Measurements from ENCODE around the gene PDCD5. TPM values are rescaled to one million over a fixed set of nuclear protein-coding genes. Genes with fewer than 3 reads are reported as not detected.

Gene PDCD5
- total and polyA plus RNA-seq, 2 of the 4 experiments (the other 2 are of a cell fraction) = 30.6 to 74.1 TPM

DNA sequence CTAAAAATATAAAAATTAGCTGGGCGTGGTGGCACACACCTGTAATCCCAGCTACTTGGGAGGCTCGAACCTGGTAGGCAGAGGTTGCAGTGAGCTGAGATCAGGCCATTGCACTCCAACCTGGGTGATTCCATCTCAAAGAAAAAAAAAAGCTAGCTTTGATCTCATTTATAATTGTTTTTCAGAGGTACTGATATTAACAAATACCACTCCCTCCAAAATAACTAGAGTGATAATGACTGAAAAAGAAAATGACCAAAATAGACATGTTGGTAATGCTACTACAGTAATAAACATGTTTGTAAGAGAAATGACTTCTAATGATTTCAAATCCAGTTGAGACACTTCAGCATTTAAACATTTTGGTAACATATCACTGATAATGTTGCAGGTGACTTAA lies 13.0 kb downstream of the PDCD5 start:
- dilution Hi-C loops (cut with HindIII; ENCODE audit: low sequenced_read_pairs, unreplicated experiment) = no loop called here

More for the DNA sequence above, 13.0 kb downstream of the PDCD5 start:
- H3K4me2 ChIP-seq (ENCODE audit: low read depth, low read length) = no peak overlapping the region
- H4K20me1 ChIP-seq (ENCODE audit: insufficient read depth, low read length) = 0 out of 2 replicates have a peak, but pooled peaks cover 4% of the 10 kb centered on the region
- H3K56ac ChIP-seq (ENCODE audit: extremely low read depth, insufficient read depth, low read length) = no peak overlapping the region
- WGBS, 2 experiments (ENCODE audit: extremely low coverage in 2 of 2, insufficient read length in 1 of 2) = no CpG with 5 or more reads among the region's 2 CpGs
- TF ChIP-seq CTCF (conservative IDR thresholded peaks at IDR 0.05; ENCODE audit: low read depth, low read length) = no peak
- no peak for TF ChIP-seq CHD1 (IDR thresholded peaks at IDR 0.05; ENCODE audit: low read depth, low read length)
- no peak for TF ChIP-seq CEBPB (IDR thresholded peaks at IDR 0.05; ENCODE audit: low read depth, low read length)
- TF ChIP-seq NFE2L2 (IDR thresholded peaks at IDR 0.05; ENCODE audit: low read depth, low read length) = no peak
- TF ChIP-seq USF2 (IDR thresholded peaks at IDR 0.05; ENCODE audit: low read depth, low read length) = no peak
- no peak for TF ChIP-seq POLR2A (IDR thresholded peaks at IDR 0.05; ENCODE audit: low read depth, low read length)
- TF ChIP-seq RCOR1 (IDR thresholded peaks at IDR 0.05; ENCODE audit: insufficient replicate concordance, low read length) = no peak
- no peak for TF ChIP-seq BHLHE40 (IDR thresholded peaks at IDR 0.05; ENCODE audit: low read depth, low read length)
- TF ChIP-seq, protein P1, sequence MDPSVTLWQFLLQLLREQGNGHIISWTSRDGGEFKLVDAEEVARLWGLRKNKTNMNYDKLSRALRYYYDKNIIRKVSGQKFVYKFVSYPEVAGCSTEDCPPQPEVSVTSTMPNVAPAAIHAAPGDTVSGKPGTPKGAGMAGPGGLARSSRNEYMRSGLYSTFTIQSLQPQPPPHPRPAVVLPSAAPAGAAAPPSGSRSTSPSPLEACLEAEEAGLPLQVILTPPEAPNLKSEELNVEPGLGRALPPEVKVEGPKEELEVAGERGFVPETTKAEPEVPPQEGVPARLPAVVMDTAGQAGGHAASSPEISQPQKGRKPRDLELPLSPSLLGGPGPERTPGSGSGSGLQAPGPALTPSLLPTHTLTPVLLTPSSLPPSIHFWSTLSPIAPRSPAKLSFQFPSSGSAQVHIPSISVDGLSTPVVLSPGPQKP (IDR thresholded peaks at IDR 0.05; ENCODE audit: borderline replicate concordance, low read depth, low read length) = no peak
- TF ChIP-seq FOS (IDR thresholded peaks at IDR 0.05; ENCODE audit: low read depth, low read length) = no peak
- TF ChIP-seq MAFK (IDR thresholded peaks at IDR 0.05; ENCODE audit: low read depth, low read length) = no peak
- no peak for TF ChIP-seq RAD21 (IDR thresholded peaks at IDR 0.05; ENCODE audit: low read length)
- TF ChIP-seq MXI1 (IDR thresholded peaks at IDR 0.05; ENCODE audit: borderline replicate concordance, low read depth, low read length) = no peak
- H2BK15ac ChIP-seq (ENCODE audit: low read depth, low read length) = no peak overlapping the region
- H3K9ac ChIP-seq (ENCODE audit: low read depth, low read length) = no peak overlapping the region
- intact Hi-C loops (cut with micrococcal nuclease) = no loop called here
- H4K8ac ChIP-seq (ENCODE audit: low read depth in 2 of 2, low read length in 2 of 2) = no peak overlapping the region
- H2AK9ac ChIP-seq (replicated peaks; ENCODE audit: low read depth, low read length, poor library complexity) = no peak overlapping the region
- H2BK20ac ChIP-seq (ENCODE audit: low read depth, low read length) = no peak overlapping the region
- no peak overlapping the region for H4K91ac ChIP-seq (ENCODE audit: insufficient read depth, low read depth, low read length)
- no TSS peak for BruUV-seq (replicated peaks)
- in situ Hi-C loops (cut with MboI; ENCODE audit: low sequenced_read_pairs) = no loop called here
- no peak for ATAC-seq (ENCODE audit: low read depth)
- no peak overlapping the region for H3K14ac ChIP-seq (replicated peaks; ENCODE audit: low read depth, low read length)
- no peaks in the 10 kb centered on the region for H3K27me3 ChIP-seq (ENCODE audit: control insufficient read depth, insufficient read depth, low read length)
- no peak overlapping the region for H4K5ac ChIP-seq (ENCODE audit: low read depth, low read length)
- H3K23ac ChIP-seq (ENCODE audit: low read depth, low read length) = no peak overlapping the region
- peaks cover 35% of the 10 kb centered on the region for H3K36me3 ChIP-seq (ENCODE audit: control insufficient read depth, insufficient read depth, low read length)
- H3K4ac ChIP-seq (ENCODE audit: low read depth, low read length) = no peak overlapping the region
- ChIA-PET CTCF (no interaction called here), POLR2A (ENCODE audit: unreplicated experiment) (no interaction called here)
- no peaks in the 10 kb centered on the region for H3K4me1 ChIP-seq (ENCODE audit: control insufficient read depth, insufficient read depth, low read length)
- no peak overlapping the region for H2BK120ac ChIP-seq (ENCODE audit: low read depth, low read length)
- no peak overlapping the region for H2AK5ac ChIP-seq (ENCODE audit: low read depth, low read length)
- no peak overlapping the region for H2BK5ac ChIP-seq (ENCODE audit: low read depth, low read length, poor library complexity, severe bottlenecking)
- no peaks in the 10 kb centered on the region for H3K9me1 ChIP-seq (ENCODE audit: insufficient read depth, low read length)
- H3K27ac ChIP-seq (ENCODE audit: insufficient read depth, low read length) = no peak overlapping the region
- H3K18ac ChIP-seq (ENCODE audit: low read depth, low read length) = no peak overlapping the region
- no peaks in the 10 kb centered on the region; a peak in 1 of 4 replicates for H3K79me1 ChIP-seq (ENCODE audit: low read depth in 1 of 2, low read length in 2 of 2)
- no peaks in the 10 kb centered on the region for H3K9me3 ChIP-seq (ENCODE audit: control insufficient read depth, insufficient read depth, low read length)
- H3K4me3 ChIP-seq (ENCODE audit: insufficient read depth, low read depth, low read length) = no peak overlapping the region
- no peak overlapping the region for H2AFZ ChIP-seq (replicated peaks; ENCODE audit: low read length, poor library complexity)
- no peak for DNase-seq
